GM10248 (cell line): ENCODE measurements around the gene PRODH.
"Not testable (repeated sequence)": the region's sequence is repeated elsewhere in the genome, so short reads cannot be mapped to it uniquely, and the experiment has no call there.

Source experiments
- CTCF ChIA-PET: fragments of 300-600 bp; sonication (Branson Sonifier 250); formaldehyde crosslinking; extraction: SDS; loops from one replicate; lab custom pipeline; 2021; ENCODE audit warnings: antibody characterized with exemption; lab: Yijun Ruan, JAX
- POLR2A ChIA-PET: fragments of 350-650 bp; sonication (Branson Sonifier 250); formaldehyde crosslinking; extraction: SDS; loops from one replicate; lab custom pipeline; 2020; ENCODE audit warnings: antibody characterized with exemption; lab: Yijun Ruan, JAX
- DNase-seq: peaks from one replicate; pipeline ENCODE4 v3.0.0; 2012; ENCODE audit errors: extremely low spot score
- TF ChIP-seq, protein P1 (sequence below): IDR thresholded peaks from 2 replicates; pipeline ENCODE4 v1.5.1; 2012; ENCODE audit warnings: mild to moderate bottlenecking, low read depth; ENCODE audit errors: extremely low read depth, missing control alignments, control extremely low read depth

Gene PRODH

DNA sequence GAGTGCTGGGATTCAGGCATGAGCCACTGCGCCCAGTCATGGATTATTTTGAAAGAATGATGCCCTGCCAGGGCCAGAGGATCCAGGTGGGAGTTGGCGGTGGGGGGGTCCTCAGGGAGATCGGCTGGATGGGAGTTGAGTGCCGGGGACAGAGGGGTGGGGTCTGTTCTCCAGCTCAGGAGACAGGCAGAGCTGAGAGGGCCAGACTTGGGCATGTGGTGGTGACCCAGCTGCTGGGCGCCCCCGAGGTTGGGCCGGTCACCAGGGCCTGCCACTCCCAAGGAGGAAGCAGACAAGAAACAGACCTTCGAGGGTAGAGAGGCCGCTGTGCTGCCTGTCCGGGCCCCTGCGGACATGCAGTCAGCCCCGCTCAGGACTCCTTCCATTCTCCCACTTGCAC, 11.8 kb upstream of the PRODH start:
- CTCF ChIA-PET: no interaction called here
- TF ChIP-seq, protein P1, sequence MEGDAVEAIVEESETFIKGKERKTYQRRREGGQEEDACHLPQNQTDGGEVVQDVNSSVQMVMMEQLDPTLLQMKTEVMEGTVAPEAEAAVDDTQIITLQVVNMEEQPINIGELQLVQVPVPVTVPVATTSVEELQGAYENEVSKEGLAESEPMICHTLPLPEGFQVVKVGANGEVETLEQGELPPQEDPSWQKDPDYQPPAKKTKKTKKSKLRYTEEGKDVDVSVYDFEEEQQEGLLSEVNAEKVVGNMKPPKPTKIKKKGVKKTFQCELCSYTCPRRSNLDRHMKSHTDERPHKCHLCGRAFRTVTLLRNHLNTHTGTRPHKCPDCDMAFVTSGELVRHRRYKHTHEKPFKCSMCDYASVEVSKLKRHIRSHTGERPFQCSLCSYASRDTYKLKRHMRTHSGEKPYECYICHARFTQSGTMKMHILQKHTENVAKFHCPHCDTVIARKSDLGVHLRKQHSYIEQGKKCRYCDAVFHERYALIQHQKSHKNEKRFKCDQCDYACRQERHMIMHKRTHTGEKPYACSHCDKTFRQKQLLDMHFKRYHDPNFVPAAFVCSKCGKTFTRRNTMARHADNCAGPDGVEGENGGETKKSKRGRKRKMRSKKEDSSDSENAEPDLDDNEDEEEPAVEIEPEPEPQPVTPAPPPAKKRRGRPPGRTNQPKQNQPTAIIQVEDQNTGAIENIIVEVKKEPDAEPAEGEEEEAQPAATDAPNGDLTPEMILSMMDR: no peak
- no peak for DNase-seq
- POLR2A ChIA-PET: no interaction called here

DNA sequence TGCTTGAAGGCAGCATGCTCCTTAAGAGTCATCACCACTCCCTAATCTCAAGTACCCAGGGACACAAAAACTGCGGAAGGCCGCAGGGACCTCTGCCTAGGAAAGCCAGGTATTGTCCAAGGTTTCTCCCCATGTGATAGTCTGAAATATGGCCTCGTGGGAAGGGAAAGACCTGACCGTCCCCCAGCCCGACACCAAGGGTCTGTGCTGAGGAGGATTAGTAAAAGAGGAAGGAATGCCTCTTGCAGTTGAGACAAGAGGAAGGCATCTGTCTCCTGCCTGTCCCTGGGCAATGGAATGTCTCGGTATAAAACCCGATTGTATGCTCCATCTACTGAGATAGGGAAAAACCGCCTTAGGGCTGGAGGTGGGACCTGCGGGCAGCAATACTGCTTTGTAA, 11.0 kb upstream of the PRODH start:
- DNase-seq, CTCF ChIA-PET, POLR2A ChIA-PET: not testable (repeated sequence)

DNA sequence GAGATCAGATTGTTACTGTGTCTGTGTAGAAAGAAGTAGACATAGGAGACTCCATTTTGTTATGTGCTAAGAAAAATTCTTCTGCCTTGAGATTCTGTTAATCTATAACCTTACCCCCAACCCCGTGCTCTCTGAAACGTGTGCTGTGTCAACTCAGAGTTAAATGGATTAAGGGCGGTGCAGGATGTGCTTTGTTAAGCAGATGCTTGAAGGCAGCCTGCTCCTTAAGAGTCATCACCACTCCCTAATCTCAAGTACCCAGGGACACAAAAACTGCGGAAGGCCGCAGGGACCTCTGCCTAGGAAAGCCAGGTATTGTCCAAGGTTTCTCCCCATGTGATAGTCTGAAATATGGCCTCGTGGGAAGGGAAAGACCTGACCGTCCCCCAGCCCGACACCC, 2.6 kb upstream of the PRODH start:
- CTCF ChIA-PET, DNase-seq, POLR2A ChIA-PET: not testable (repeated sequence)

DNA sequence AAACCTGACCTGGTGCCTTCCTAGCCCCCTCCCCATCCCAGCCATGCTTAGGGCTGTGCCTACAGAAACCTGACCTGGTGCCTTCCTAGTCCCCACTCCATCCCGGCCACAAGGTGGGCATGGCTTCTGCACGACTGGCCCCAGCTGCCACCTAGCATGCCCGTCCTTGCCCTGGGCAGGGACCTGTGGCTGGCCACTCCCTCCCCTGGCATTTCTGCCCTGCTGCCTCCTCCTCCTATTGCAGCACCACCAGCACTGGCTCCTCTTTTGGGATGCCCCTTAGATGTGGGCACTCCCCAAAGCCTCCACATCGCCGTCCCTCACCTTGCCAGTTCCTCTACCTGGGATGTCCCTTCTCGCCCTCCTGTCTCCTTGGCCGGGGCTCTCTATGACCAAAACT, 1.4 kb downstream of the PRODH start:
- CTCF ChIA-PET, POLR2A ChIA-PET, DNase-seq: not testable (repeated sequence)

DNA sequence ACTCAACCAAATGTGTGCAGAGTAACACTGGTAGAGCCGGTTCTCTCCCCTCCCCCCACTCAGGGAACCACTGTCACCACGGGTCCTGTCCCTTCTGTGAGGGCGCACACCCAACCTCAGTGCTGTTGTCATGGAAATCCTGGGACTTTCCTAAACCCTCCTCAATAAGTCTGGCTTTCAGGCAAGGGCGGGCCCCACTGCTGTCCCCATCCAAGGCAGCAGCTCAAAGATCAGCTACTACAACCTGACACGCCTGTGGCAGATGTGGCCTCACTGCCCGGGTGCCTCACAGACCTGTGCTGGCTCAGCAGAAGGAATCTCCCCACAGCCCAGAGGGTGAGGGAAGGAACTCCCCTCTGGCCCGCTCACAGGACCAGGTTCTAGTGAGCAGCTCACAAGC, 2.2 kb downstream of the PRODH start:
- TF ChIP-seq, protein P1: no peak
- no peak for DNase-seq
- ChIA-PET CTCF (interaction anchor here (1.5 kb wide), 1 partner anchor 25 kb away, joined by 3 read pairs; no protein-coding TSS in a partner anchor), POLR2A (no interaction called here)

DNA sequence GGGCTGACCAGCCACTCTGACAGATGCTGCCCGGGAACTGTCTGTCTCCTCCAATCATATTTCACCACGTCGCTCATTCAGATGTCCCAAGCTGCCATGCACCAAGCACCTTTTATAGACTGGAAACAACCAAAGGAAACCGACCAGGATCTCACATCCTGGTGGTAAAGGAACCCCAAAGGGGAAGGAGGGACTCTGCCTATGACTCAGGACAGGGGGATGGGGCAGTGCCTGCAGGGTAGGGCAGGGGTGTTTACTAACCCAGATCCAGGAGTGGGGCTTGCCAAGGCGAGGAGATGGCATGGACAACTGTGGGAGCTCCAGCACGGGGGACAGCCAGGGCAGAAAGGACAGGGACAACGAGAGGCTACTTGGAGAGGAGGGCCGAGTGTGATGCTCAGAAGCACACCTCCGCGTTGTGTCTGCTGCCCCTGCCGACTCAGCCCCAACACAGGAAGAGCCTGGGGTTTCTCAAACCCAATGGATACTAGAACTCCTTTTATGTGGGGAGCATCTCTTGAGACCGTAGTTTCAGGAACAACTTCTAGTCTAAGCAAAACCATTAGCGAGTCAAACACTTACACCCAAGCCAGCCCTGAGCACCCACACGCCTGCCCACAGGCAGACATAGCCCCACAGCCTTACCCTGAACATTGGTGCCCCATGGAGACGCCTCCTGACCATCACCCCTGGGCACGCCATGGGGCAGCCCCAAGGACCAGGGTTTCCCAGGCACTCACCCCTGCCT, 4.0 kb downstream of the PRODH start:
- POLR2A ChIA-PET: no interaction called here
- TF ChIP-seq, protein P1: no peak
- CTCF ChIA-PET: interaction anchor here (1.0 kb wide), 1 partner anchor 23 kb away, joined by 3 read pairs; no protein-coding TSS in a partner anchor
- DNase-seq: no peak

DNA sequence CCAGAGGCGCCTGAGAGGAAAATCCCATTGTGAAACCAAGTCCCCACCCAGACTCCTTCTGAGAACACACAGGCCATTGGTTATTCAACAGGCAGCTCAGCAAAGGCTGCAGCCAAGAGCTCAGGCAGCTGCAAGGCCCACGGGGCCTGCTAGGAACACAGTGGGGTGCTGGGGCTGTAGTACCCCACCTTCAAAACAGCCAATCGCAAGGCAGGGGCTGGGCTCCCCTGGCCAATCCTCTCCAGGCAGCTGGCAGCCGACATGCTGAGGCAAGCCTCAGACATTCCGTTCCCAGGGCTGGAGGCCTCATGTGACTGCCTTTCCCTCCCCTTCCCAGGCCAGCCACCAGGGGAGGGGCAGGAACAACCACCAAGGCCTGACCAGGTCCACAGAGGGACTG, 6.6 kb downstream of the PRODH start:
- ChIA-PET CTCF (no interaction called here), POLR2A (no interaction called here)
- TF ChIP-seq, protein P1: no peak
- no peak for DNase-seq

DNA sequence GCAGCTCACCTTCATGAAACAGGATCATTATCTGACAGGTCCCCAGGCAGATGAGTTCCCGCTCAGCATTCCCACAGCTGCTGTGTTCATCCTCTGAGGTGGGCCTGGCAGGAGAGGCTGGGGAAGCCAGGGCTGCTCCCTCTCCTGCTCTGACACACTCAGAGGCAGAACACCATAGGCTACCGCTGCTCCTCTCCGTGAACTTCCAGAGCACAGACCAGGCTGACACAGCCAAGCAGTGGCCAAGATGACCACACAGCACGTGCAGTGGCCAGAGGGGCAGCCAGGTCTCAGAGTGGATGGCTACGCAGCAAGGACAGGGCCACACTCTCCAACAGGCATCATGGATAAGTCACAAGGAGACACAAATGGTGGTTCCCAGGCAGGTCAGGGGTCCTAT, 8.5 kb downstream of the PRODH start:
- CTCF ChIA-PET: interaction anchor here (1.4 kb wide), 1 partner anchor 19 kb away, joined by 3 read pairs; no protein-coding TSS in a partner anchor
- DNase-seq: no peak
- POLR2A ChIA-PET: no interaction called here
- TF ChIP-seq, protein P1: no peak
